Measurements from ENCODE around the gene PAPPA. TPM values are rescaled to one million over a fixed set of nuclear protein-coding genes. Genes with fewer than 3 reads are reported as not detected.

Gene PAPPA
- total RNA-seq, 4 donors from 2014 or later = 0.70 to 4.1 (median 1.8) TPM

DNA sequence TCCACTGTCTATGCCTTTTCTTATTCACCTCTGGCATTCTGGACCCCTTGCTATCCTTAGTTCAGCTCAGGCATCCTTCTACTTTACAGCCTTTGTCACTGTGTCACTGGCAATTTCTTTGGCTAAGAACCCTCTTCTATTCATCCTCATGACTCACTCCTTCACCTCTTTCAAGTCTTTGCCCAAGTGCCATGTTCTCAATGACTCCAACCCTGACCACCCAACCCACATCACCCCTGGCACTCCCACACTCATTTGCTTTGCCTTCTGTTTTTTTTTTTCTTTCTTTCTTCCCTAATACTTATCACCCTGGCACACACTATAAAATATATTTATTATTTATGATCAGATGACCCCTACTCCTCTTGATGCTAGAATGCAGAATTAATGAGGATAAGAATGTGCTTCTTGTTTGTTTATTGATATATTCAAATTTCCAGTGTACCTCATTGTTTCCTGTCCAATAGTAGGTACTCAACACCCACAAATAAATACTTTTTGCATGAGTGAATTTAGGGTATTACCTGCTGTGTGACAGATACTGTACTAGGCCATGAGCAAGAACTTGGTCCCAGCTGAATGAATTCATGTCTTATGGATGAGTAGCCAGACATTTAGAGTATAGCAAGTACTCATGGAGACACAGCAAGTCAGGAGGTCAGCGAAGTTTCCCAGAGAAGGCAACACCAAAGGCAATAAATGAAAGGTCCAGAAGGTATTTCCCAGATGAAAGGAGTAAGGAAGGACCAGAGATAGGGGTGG is 236.1 kb downstream of the PAPPA start:
- H3K27ac ChIP-seq = no peak overlapping the region
- DNase-seq = no peak
- no peaks in the 10 kb centered on the region for H3K36me3 ChIP-seq
- no peaks in the 10 kb centered on the region for H3K27me3 ChIP-seq
- no peak for TF ChIP-seq CTCF (IDR thresholded peaks at IDR 0.05)
- no peak for TF ChIP-seq POLR2A (IDR thresholded peaks at IDR 0.05)
- no peaks in the 10 kb centered on the region for H3K9me3 ChIP-seq
- H3K4me1 ChIP-seq = no peaks in the 10 kb centered on the region
- H3K4me3 ChIP-seq = no peak overlapping the region

DNA sequence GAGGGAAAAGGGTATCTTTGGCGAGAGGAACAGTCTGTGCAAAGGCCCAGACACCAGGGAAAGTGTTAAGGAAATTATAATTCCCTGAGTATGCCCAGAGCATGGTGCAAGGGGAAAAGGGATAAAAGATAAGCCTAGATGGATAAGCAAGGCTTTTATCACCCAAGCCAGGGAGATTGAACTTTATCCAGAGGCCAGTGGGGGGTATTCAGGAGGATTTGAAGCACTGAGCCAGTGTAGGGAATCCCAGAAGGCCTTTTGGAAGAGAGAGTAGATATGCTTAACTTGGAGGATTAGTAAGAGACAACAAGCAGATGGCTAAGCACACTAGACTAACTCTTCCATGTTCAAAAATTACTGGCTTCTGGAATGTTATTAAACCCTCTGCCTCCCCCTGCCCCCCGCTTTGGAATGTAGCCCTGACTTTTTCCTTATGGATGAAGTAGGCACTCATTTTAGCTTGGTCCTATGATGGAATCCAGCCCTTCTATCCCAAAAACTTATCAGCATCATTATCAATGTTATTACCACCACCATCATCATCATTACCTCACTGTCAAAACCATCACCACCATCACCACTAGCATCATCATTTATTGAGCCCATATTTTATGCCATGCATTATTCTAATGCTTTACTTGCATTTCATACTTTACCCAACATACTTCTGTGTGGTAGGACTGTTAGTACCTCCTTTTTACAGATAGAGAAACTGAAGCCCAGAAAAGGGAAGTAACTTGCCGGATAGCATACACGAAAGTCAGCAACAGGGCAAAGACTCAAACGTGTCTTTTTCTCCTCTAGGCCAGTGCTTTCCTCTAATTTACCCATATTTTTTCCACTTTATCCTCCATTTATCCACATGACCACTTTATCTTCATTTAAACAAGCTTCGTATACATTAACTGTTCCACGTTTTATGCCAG is 237.0 kb downstream of the PAPPA start:
- Histone ChIP-seq H3K27ac (no peak overlapping the region), H3K4me3 (no peak overlapping the region), H3K9me3 (no peaks in the 10 kb centered on the region), H3K4me1 (no peaks in the 10 kb centered on the region), H3K36me3 (no peaks in the 10 kb centered on the region), H3K27me3 (no peaks in the 10 kb centered on the region)
- TF ChIP-seq CTCF (IDR thresholded peaks at IDR 0.05) = no peak
- TF ChIP-seq POLR2A (IDR thresholded peaks at IDR 0.05) = no peak
- no peak for DNase-seq

- DNase-seq = no peak
- no peaks in the 10 kb centered on the region for H3K4me1 ChIP-seq
- no peaks in the 10 kb centered on the region for H3K36me3 ChIP-seq
- TF ChIP-seq CTCF (IDR thresholded peaks at IDR 0.05) (no peak), POLR2A (IDR thresholded peaks at IDR 0.05) (no peak)
- H3K9me3 ChIP-seq = no peaks in the 10 kb centered on the region
- no peak overlapping the region for H3K4me3 ChIP-seq
- no peaks in the 10 kb centered on the region for H3K27me3 ChIP-seq
- H3K27ac ChIP-seq = no peak overlapping the region
Measured at GRCh38 chr9:116391306-116391900, 237.8 kb downstream of the PAPPA start.

DNA sequence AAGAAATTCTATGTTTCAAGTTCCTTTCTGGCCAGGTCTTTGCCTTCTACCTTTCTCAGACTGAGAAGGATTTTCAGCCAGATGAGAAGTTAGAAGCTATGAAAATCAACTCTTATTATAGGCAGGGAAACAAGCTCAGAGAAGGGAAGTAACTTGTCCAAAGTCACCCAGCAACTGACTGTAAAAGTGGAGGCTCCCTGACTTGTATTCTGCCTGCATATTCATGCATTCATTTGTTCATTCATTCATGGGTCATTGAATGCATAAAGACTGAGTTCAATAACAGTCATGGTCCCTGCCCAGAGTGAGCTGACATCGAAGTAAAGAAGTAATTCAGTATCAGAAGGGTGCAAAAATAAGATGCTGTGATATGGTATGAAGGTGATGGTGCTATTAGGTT is 239.6 kb downstream of the PAPPA start:
- Histone ChIP-seq H3K4me3 (no peak overlapping the region), H3K9me3 (no peaks in the 10 kb centered on the region), H3K36me3 (no peaks in the 10 kb centered on the region), H3K4me1 (no peaks in the 10 kb centered on the region), H3K27me3 (no peaks in the 10 kb centered on the region), H3K27ac (no peak overlapping the region)
- no peak for DNase-seq
- TF ChIP-seq CTCF (IDR thresholded peaks at IDR 0.05) = no peak
- TF ChIP-seq POLR2A (IDR thresholded peaks at IDR 0.05) = no peak

DNA sequence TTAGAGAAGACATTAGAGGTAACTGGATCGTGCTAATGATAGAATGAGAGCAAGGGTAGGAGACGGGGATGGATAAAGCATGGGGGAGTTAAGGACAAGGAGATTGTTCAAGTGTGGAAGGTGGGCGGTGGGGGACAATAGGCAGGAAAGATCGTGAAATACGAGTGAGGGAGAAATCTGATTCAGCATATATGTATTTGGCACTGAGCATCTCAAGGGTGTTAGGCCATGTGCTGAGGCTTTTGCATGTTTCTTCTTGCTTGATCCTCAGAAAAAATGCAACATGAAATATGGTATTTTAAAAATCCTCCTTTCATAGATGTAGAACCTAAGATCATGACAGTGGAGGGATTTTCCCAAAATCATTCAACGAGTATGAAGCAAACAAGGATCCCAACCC is 240.5 kb downstream of the PAPPA start:
- Histone ChIP-seq H3K27ac (no peak overlapping the region), H3K36me3 (no peaks in the 10 kb centered on the region), H3K4me1 (no peaks in the 10 kb centered on the region), H3K9me3 (no peaks in the 10 kb centered on the region), H3K27me3 (no peaks in the 10 kb centered on the region), H3K4me3 (no peak overlapping the region)
- no peak for TF ChIP-seq CTCF (IDR thresholded peaks at IDR 0.05)
- no peak for TF ChIP-seq POLR2A (IDR thresholded peaks at IDR 0.05)
- no peak for DNase-seq

All from Peyer's patch (tissue), 4 donors.